Astrocyte of the cerebellum (primary cell): ENCODE data around the gene ATF7.
"Not testable (repeated sequence)": the region's sequence is repeated elsewhere in the genome, so short reads cannot be mapped to it uniquely, and the experiment has no call there.

ENCODE experiments used
- DNase-seq: peaks from one replicate; pipeline ENCODE4 v3.0.0-alpha.2; 2011; ENCODE audit warnings: low read depth
- H3K4me3 ChIP-seq: 2 replicates; pipeline ENCODE4 v1.5.1; 2011; ENCODE audit warnings: mild to moderate bottlenecking, low read depth, low read length, moderate library complexity
- in situ Hi-C: cut with HindIII; loops from 2 replicates; pipeline ENCODE4 v1.10.0; 2017; ENCODE audit warnings: low sequenced_read_pairs
- TF ChIP-seq, protein P1 (sequence below): IDR thresholded peaks from 2 replicates; pipeline ENCODE4 v1.5.1; 2012; ENCODE audit warnings: low read length, low read depth, moderate library complexity, mild to moderate bottlenecking; ENCODE audit errors: missing control alignments

ATF7 gene

DNA sequence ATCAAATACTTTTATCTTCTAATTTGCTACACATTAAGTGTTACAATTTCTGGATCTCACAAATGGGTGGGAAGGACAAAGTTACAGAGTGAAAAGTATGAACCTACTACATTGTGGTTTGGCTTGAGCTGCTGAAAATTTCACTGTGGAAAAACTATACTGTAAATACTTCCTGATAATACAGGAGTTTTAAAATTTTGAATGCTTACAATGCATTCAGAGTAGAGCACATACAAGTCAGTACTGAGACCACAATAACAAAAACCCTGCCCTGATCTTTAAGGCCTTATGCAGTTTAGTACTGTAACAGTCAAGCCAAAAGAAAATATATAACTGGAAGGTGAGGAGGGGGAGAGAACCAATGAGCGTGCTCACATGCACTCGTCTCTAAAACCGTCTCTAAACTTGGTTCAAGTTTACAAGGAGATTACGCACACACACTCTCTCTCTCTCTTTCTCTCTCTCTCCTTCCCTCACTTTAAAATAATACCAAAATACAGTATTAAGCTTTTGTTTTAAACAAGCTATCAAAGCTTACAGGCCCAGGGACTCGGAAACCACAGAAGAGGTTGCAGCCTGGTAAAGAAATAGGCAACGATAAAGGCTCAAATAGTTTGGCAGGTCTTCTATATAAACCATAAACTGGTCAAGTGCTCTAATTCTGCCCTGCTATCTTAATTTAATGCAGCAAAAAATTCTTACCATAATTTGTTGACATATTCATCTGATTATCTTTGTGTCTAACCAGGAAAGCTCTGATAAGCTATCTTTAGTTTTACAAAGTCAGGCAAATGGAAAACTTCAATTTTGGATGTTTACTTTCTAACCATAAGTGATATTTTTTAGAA is 58.0 kb downstream of the ATF7 start:
- no peak overlapping the region for H3K4me3 ChIP-seq
- in situ Hi-C loops = loop anchor here (25.0 kb wide), 1 partner anchor 94 kb away; no protein-coding TSS in a partner anchor
- TF ChIP-seq, protein P1, sequence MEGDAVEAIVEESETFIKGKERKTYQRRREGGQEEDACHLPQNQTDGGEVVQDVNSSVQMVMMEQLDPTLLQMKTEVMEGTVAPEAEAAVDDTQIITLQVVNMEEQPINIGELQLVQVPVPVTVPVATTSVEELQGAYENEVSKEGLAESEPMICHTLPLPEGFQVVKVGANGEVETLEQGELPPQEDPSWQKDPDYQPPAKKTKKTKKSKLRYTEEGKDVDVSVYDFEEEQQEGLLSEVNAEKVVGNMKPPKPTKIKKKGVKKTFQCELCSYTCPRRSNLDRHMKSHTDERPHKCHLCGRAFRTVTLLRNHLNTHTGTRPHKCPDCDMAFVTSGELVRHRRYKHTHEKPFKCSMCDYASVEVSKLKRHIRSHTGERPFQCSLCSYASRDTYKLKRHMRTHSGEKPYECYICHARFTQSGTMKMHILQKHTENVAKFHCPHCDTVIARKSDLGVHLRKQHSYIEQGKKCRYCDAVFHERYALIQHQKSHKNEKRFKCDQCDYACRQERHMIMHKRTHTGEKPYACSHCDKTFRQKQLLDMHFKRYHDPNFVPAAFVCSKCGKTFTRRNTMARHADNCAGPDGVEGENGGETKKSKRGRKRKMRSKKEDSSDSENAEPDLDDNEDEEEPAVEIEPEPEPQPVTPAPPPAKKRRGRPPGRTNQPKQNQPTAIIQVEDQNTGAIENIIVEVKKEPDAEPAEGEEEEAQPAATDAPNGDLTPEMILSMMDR = no peak
- DNase-seq = peak; percentile 40

DNA sequence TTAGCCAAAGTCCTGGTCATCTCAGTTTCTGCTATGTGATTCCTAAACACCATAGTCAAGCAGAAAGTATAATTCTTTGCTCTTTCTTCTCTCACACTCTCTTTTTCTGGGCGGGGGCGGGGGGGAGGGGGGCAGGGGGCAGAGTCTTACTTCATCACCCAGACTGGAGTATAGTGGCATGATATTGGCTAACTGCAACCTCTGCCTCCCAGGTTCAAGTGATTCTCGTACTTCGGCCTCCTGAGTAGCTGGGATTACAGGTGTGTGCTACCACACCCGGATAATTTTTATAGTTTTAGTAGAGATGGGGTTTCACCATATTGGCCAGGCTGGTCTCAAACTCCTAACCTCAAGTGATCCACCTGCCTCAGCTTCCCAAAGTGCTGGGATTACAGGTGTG is 60.8 kb downstream of the ATF7 start:
- in situ Hi-C loops = loop anchor here (25.0 kb wide), 1 partner anchor 97 kb away; no protein-coding TSS in a partner anchor
- H3K4me3 ChIP-seq, DNase-seq: not testable (repeated sequence)

DNA sequence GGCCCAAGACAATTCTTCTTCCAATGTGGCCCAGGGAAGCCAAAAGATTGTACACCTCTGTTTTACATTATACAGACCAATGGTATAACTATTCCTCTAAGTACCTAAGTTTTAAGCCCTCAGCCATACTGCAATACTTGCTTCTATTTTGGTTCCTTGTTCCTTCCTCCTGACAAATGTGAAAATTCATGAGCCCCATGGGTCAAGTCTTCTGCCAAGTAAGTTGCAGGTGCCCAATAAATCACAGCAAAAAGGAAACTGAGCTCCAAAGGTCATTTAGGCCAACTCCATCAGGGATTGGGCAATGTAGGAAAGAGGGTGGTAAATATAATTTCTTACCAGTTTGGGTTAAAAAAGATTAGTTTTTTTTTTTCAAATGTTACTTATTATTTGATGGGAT is 61.2 kb downstream of the ATF7 start:
- in situ Hi-C loops = loop anchor here (25.0 kb wide), 1 partner anchor 97 kb away; no protein-coding TSS in a partner anchor
- DNase-seq = no peak
- TF ChIP-seq, protein P1 = no peak
- no peak overlapping the region for H3K4me3 ChIP-seq

DNA sequence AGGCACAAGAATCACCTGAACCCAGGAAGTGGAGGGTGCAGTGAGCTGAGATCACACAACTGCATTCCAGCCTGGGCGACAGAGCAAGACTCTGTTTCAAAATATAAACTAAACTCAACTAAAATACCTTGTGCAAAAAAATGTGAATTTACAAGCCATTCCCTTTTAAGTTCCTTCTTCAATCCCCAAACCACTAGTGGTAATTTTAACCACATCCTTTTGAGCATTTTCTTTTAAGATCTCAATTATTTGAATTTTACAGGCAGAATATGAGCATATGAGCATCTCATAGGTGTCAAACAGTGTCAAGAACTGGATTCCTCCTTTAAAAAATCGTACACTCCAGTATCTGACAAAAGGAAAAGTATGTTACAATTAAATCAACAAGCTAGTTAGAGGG is 61.9 kb downstream of the ATF7 start:
- no peak overlapping the region for H3K4me3 ChIP-seq
- no peak for DNase-seq
- in situ Hi-C loops = loop anchor here (25.0 kb wide), 1 partner anchor 98 kb away; no protein-coding TSS in a partner anchor
- TF ChIP-seq, protein P1 = no peak

DNA sequence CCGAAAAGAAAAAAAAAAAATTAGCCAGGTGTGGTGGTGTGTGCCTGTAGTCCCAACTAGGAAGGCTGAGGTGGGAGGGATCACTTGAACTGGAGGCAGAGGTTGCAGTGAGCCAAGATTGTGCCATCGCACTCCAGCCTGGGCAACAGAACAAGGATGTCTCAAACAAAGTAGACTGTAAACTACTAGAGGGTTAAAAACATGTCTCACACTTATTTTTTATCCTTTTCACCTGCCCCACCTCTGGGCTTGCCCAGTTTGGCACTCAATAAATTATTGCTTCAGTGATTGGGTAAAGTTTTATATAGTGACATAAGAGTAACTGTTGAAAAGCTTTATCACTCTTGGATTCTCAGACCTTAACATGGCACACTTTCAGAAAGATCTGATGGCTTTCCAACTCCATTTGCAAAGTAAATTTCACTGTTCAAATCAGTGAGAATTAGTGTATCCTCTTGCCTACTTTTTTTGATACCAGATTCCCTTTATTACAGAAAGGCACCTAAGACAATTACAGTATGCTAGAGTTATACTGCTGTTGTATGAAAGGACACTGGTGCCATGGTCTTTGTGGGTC is 62.6 kb downstream of the ATF7 start:
- no peak overlapping the region for H3K4me3 ChIP-seq
- in situ Hi-C loops = loop anchor here (25.0 kb wide), 1 partner anchor 99 kb away; no protein-coding TSS in a partner anchor
- DNase-seq = no peak
- TF ChIP-seq, protein P1 = no peak

DNA sequence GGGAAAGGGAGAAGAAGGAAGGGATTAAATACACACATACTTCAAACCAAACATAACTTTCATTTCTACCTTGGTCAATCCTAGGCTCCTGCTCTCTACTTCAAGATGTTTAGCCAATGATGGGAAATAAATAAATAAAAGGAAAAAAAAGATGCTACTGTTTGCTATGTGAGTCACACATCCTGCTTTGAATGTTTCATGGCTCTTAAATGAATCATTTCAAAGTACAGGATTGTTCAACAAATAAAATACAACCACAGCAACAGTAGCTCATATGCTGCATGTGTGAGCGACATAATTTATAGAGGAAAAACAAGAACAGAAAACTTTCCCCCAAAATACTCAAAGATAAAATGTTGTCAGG is 64.6 kb downstream of the ATF7 start:
- no peak overlapping the region for H3K4me3 ChIP-seq
- TF ChIP-seq, protein P1 = no peak
- in situ Hi-C loops = loop anchor here (25.0 kb wide), 1 partner anchor 101 kb away; no protein-coding TSS in a partner anchor
- peak; percentile 76 for DNase-seq
